GM18526 (cell line): ENCODE data around the gene DNAH14.

Source experiments
- POLR2A ChIP-seq: IDR thresholded peaks from 3 replicates; pipeline ENCODE4 v1.6.1; 2011; ENCODE audit not compliant: insufficient read length; ENCODE audit errors: extremely low read depth

The DNAH14 gene

GRCh38 chr1:225321784-225322183 is 392.3 kb downstream of the DNAH14 start:
- TF ChIP-seq POLR2A = no peak

GRCh38 chr1:225329041-225329440 is 399.6 kb downstream of the DNAH14 start:
- no peak for TF ChIP-seq POLR2A

- no peak for TF ChIP-seq POLR2A
These were observed 403.2 kb downstream of the DNAH14 start for GRCh38 chr1:225332686-225333085.

GRCh38 chr1:225338545-225338944 is 409.1 kb downstream of the DNAH14 start:
- TF ChIP-seq POLR2A = no peak

GRCh38 chr1:225341642-225342041 is 412.2 kb downstream of the DNAH14 start:
- no peak for TF ChIP-seq POLR2A

- TF ChIP-seq POLR2A = no peak
These were observed 413.2 kb downstream of the DNAH14 start for GRCh38 chr1:225342695-225343094.

GRCh38 chr1:225343618-225344017 is 414.1 kb downstream of the DNAH14 start:
- TF ChIP-seq POLR2A = no peak

GRCh38 chr1:225347123-225347683 is 417.7 kb downstream of the DNAH14 start:
- TF ChIP-seq POLR2A = no peak

- no peak for TF ChIP-seq POLR2A
These were observed 418.9 kb downstream of the DNAH14 start for GRCh38 chr1:225348400-225348799.

GRCh38 chr1:225349826-225350225 is 420.4 kb downstream of the DNAH14 start:
- TF ChIP-seq POLR2A = no peak

- TF ChIP-seq POLR2A = no peak
These were observed 421.4 kb downstream of the DNAH14 start for GRCh38 chr1:225350872-225351271.

- TF ChIP-seq POLR2A = no peak
These were observed 425.4 kb downstream of the DNAH14 start for GRCh38 chr1:225354906-225355305.

GRCh38 chr1:225355863-225356262 is 426.4 kb downstream of the DNAH14 start:
- no peak for TF ChIP-seq POLR2A

GRCh38 chr1:225360119-225360518 is 430.6 kb downstream of the DNAH14 start:
- no peak for TF ChIP-seq POLR2A

- TF ChIP-seq POLR2A = no peak
These were observed 431.7 kb downstream of the DNAH14 start for GRCh38 chr1:225361176-225361575.

- TF ChIP-seq POLR2A = no peak
These were observed 433.3 kb downstream of the DNAH14 start for GRCh38 chr1:225362805-225363204.

GRCh38 chr1:225364439-225364838 is 435.0 kb downstream of the DNAH14 start:
- no peak for TF ChIP-seq POLR2A
